CD14-positive monocyte (primary cell): ENCODE results near the gene SAMD14. TPM values are rescaled to one million over a fixed set of nuclear protein-coding genes. Genes with fewer than 3 reads are reported as not detected.

ENCODE experiments used
- DNase-seq, 3 donors: peaks; one replicate each; pipeline ENCODE4 v3.0.0-alpha.2; 2011 to 2022
- H2AFZ ChIP-seq: 2 replicates; pipeline ENCODE4 v1.6.0; 2012; ENCODE audit warnings: mild to moderate bottlenecking, low read depth, low read length, inconsistent platforms; ENCODE audit not compliant: insufficient read depth, poor library complexity, severe bottlenecking
- H3K27ac ChIP-seq, 2 donors: 1 replicate in 1 of 2; 2 replicates in 1 of 2; pipeline ENCODE4 v1.5.1; 2012 to 2013; ENCODE audit warnings: low read length in 2 of 2, control low read depth in 1 of 2, inconsistent platforms in 1 of 2, low read depth in 1 of 2, mild to moderate bottlenecking in 1 of 2
- H3K27me3 ChIP-seq, 2 donors: one replicate each; pipeline versions ENCODE4 v1.6.0 to v1.6.1; 2011 to 2013; ENCODE audit warnings: low read length in 2 of 2; ENCODE audit not compliant: control insufficient read depth in 2 of 2, insufficient read depth in 2 of 2
- H3K36me3 ChIP-seq, 2 donors: replicated peaks in 1 of 2; 1 replicate in 1 of 2; 2 replicates in 1 of 2; pipeline versions ENCODE4 v1.5.1 to v1.6.1; 2012 to 2013; ENCODE audit warnings: low read length in 2 of 2, control low read depth in 1 of 2, inconsistent platforms in 1 of 2, mild to moderate bottlenecking in 1 of 2; ENCODE audit not compliant: insufficient read depth in 2 of 2, control insufficient read depth in 1 of 2
- H3K4me1 ChIP-seq, 2 donors: 1 replicate in 1 of 2; 2 replicates in 1 of 2; pipeline versions ENCODE4 v1.5.1 to v1.6.1; 2012 to 2013; ENCODE audit warnings: low read length in 2 of 2, control low read depth in 1 of 2, inconsistent platforms in 1 of 2, mild to moderate bottlenecking in 1 of 2, moderate library complexity in 1 of 2; ENCODE audit not compliant: insufficient read depth in 2 of 2, control insufficient read depth in 1 of 2
- H3K4me2 ChIP-seq: replicated peaks from 2 replicates; pipeline ENCODE3; 2012; ENCODE audit warnings: low read length, moderate library complexity, mild to moderate bottlenecking; ENCODE audit not compliant: poor library complexity, severe bottlenecking; ENCODE audit errors: extremely low read depth
- H3K4me3 ChIP-seq, 3 experiments: fragments of 200-600 bp in 1 of 3; sonication (generic) in 1 of 3; replicated peaks in 1 of 3; 1 replicate in 2 of 3; 2 replicates in 1 of 3; pipeline ENCODE4 v1.5.1; 2011 to 2013; ENCODE audit warnings: low read length in 3 of 3, mild to moderate bottlenecking in 3 of 3, control low read depth in 2 of 3, low read depth in 2 of 3, inconsistent platforms in 1 of 3, moderate library complexity in 1 of 3
- H3K79me2 ChIP-seq: 2 replicates; pipeline ENCODE4 v1.6.0; 2012; ENCODE audit warnings: mild to moderate bottlenecking, control low read depth, inconsistent platforms, low read length, moderate library complexity; ENCODE audit not compliant: insufficient read depth
- H3K9ac ChIP-seq: 2 replicates; pipeline ENCODE4 v1.6.0; 2017; ENCODE audit warnings: low read length, mild to moderate bottlenecking; ENCODE audit not compliant: insufficient read depth, poor library complexity, severe bottlenecking
- H3K9me3 ChIP-seq, 2 donors: replicated peaks in 1 of 2; 1 replicate in 1 of 2; 2 replicates in 1 of 2; pipeline versions ENCODE4 v1.5.1 to v1.6.1; 2012 to 2013; ENCODE audit warnings: low read length in 2 of 2, control low read depth in 1 of 2; ENCODE audit not compliant: control insufficient read depth in 1 of 2, insufficient read depth in 1 of 2
- H4K20me1 ChIP-seq: 2 replicates; pipeline ENCODE4 v1.6.0; 2012; ENCODE audit warnings: mild to moderate bottlenecking, low read length, control low read depth, moderate library complexity; ENCODE audit not compliant: insufficient read depth
- H3K27ac Mint-ChIP-seq, 7 donors: one replicate each; pipeline ENCODE4 v1.8.0; 2020; ENCODE audit warnings: mild to moderate bottlenecking in 7 of 7, mixed read lengths in 7 of 7, moderate library complexity in 6 of 7, inconsistent platforms in 2 of 7
- H3K27me3 Mint-ChIP-seq, 3 donors: one replicate each; pipeline ENCODE4 v1.8.0; 2021 to 2022; ENCODE audit warnings: low read depth in 3 of 3, mild to moderate bottlenecking in 3 of 3, mixed read lengths in 3 of 3, moderate library complexity in 3 of 3, inconsistent platforms in 1 of 3
- H3K36me3 Mint-ChIP-seq, 2 donors: one replicate each; pipeline ENCODE4 v1.8.0; 2020; ENCODE audit warnings: mixed read lengths in 2 of 2, inconsistent platforms in 1 of 2, mild to moderate bottlenecking in 1 of 2
- H3K4me1 Mint-ChIP-seq: one replicate; pipeline ENCODE4 v1.8.0; 2020; ENCODE audit warnings: mild to moderate bottlenecking, mixed read lengths
- H3K4me3 Mint-ChIP-seq, 2 donors: one replicate each; pipeline ENCODE4 v1.8.0; 2020; ENCODE audit warnings: mild to moderate bottlenecking in 2 of 2, mixed read lengths in 2 of 2, moderate library complexity in 1 of 2
- H3K9me3 Mint-ChIP-seq, 7 donors: one replicate each; pipeline ENCODE4 v1.8.0; 2020 to 2022; ENCODE audit warnings: mixed read lengths in 7 of 7, mild to moderate bottlenecking in 6 of 7, moderate library complexity in 6 of 7, inconsistent platforms in 2 of 7
- WGBS: methylation state at CpG from one replicate; pipeline ENCODE4 v1.1.5; 2013; ENCODE audit warnings: missing lambda C conversion rate; ENCODE audit not compliant: insufficient coverage; 5-methylcytosine and 5-hydroxymethylcytosine counted together
- intact Hi-C, 2 donors: fragments of 100-400 bp; cut with micrococcal nuclease; formaldehyde crosslinking; loops; one replicate each; pipeline versions ENCODE4 v1.15.0 to v1.15.1; 2023
- polyA plus RNA-seq, 3 donors: library from polyadenylated mRNA; depleted of rRNA in 1 of 3; unstranded in 2 of 3; stranded (reverse) in 1 of 3; fragments of 300-500 nt in 2 of 3; fragments of >200 nt in 1 of 3; fragmentation: Illumina TruSeq in 2 of 3; gene quantifications; 1 replicate in 2 of 3; 2 replicates in 1 of 3; pipeline ENCODE4 v1.2.3, GENCODE V29; 2012 to 2021
- TF ChIP-seq, protein P1 (sequence below): fragments of 200-600 bp; IDR thresholded peaks from one replicate; pipeline ENCODE4 v1.8.0; 2022; ENCODE audit warnings: antibody characterized with exemption, mild to moderate bottlenecking

SAMD14 gene
- polyA plus RNA-seq, 3 donors: 0.09 TPM; not detected in 2

DNA sequence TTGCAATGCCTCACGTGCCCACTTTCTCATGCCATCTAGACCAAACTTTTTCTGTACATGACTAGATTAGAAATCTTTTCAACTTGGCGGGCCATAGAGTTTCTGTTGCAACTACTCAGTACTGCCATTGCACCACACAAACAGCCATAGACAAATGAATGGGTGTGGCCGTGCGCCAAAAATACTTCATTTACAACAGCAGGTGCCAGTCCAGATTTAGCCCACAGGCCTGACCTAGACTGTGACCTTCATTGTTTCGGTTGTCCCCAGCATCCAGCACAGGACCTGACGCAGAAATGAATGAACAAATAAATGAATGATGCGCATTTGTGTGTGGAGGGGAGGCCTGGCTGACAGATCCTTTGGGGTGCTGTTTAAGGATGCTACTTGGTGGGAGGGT, 49.1 kb downstream of the SAMD14 start:
- Histone ChIP-seq H4K20me1 (no peaks in the 10 kb centered on the region), H2AFZ (no peak overlapping the region), H3K9me3 (no peaks in the 10 kb centered on the region), H3K9ac (no peak overlapping the region), H3K4me3 (no peak overlapping the region), H3K36me3 (no peaks in the 10 kb centered on the region), H3K27me3 (no peaks in the 10 kb centered on the region), H3K27ac (no peak overlapping the region), H3K4me2 (no peak overlapping the region), H3K79me2 (no peaks in the 10 kb centered on the region), H3K4me1 (no peaks in the 10 kb centered on the region)
- Mint-ChIP-seq H3K9me3 (no peaks in the 10 kb centered on the region), H3K27ac (no peak overlapping the region), H3K4me1 (no peaks in the 10 kb centered on the region), H3K4me3 (no peak overlapping the region), H3K36me3 (no peaks in the 10 kb centered on the region), H3K27me3 (peaks cover 4 to 8% (median 6%) of the 10 kb centered on the region in 3 donors)
- WGBS: 95% methylated on average over 5 of the region's 7 CpGs
- intact Hi-C loops: no loop called here
- TF ChIP-seq, protein P1, sequence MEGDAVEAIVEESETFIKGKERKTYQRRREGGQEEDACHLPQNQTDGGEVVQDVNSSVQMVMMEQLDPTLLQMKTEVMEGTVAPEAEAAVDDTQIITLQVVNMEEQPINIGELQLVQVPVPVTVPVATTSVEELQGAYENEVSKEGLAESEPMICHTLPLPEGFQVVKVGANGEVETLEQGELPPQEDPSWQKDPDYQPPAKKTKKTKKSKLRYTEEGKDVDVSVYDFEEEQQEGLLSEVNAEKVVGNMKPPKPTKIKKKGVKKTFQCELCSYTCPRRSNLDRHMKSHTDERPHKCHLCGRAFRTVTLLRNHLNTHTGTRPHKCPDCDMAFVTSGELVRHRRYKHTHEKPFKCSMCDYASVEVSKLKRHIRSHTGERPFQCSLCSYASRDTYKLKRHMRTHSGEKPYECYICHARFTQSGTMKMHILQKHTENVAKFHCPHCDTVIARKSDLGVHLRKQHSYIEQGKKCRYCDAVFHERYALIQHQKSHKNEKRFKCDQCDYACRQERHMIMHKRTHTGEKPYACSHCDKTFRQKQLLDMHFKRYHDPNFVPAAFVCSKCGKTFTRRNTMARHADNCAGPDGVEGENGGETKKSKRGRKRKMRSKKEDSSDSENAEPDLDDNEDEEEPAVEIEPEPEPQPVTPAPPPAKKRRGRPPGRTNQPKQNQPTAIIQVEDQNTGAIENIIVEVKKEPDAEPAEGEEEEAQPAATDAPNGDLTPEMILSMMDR: no peak
- DNase-seq: no peak

DNA sequence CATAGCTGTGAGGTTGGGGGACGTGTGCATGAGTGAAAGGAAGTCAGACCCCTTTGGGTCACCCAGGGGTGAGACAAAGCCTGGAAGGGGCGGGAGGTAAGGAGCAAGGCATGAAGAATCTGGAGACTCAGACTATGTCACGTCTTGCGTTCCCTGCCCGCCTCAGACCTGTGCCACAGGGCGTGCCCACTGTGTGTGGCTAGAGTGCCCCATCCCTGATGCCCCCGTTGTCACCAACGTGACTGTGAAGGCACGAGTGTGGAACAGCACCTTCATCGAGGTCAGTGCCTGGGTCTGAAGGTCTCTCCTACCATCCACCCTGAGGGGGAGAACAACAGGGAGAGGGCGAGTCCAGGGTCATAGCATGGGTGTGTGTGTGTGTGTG, 49.9 kb downstream of the SAMD14 start:
- no peak overlapping the region for H3K4me3 ChIP-seq
- H3K27ac ChIP-seq: no peak overlapping the region
- H3K4me1 Mint-ChIP-seq: no peaks in the 10 kb centered on the region
- no peaks in the 10 kb centered on the region for H3K36me3 Mint-ChIP-seq
- no peaks in the 10 kb centered on the region for H3K27me3 ChIP-seq
- no peaks in the 10 kb centered on the region for H3K9me3 Mint-ChIP-seq
- WGBS: 86% methylated on average over 7 of the region's 11 CpGs
- no peaks in the 10 kb centered on the region for H3K36me3 ChIP-seq
- H3K9me3 ChIP-seq: no peaks in the 10 kb centered on the region
- no peak for DNase-seq
- no peaks in the 10 kb centered on the region for H3K79me2 ChIP-seq
- H2AFZ ChIP-seq: no peak overlapping the region
- H3K27me3 Mint-ChIP-seq: peaks cover 4 to 6% (median 5%) of the 10 kb centered on the region in 3 donors
- H3K9ac ChIP-seq: no peak overlapping the region
- no peak overlapping the region for H3K4me3 Mint-ChIP-seq
- H3K4me1 ChIP-seq: no peaks in the 10 kb centered on the region
- H4K20me1 ChIP-seq: no peaks in the 10 kb centered on the region
- TF ChIP-seq, protein P1: no peak
- H3K27ac Mint-ChIP-seq: no peak overlapping the region
- H3K4me2 ChIP-seq: no peak overlapping the region
- intact Hi-C loops: no loop called here
